ENCODE data around the gene DPM3.
"Not testable (repeated sequence)": the region's sequence is repeated elsewhere in the genome, so short reads cannot be mapped to it uniquely, and the experiment has no call there.

DPM3 gene

DNA sequence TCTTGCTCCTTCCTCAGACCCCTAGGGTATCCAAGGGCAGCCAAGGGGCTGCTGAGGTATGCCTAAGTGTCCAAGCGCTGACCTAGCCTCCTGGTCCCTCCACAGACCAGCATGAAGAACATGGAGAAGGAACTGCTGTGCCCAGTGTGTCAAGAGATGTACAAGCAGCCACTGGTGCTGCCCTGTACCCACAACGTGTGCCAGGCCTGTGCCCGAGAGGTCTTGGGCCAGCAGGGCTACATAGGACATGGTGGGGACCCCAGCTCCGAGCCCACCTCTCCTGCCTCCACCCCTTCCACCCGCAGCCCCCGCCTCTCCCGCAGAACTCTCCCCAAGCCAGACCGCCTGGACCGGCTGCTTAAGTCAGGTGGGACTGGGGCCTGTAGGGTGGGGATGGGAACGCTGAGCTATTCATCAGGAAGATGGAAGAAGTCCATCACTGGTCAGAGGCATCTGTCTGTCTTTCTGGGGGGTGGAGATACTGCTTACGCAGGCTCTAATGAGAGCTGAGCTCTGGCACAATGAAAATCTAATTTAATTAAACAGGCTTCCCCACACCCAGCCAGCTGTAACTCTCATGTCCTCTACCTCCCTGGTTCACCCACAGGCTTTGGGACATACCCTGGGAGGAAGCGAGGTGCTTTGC lies 35.1 kb upstream of the DPM3 start:
- peak; percentile 61 for DNase-seq

DNA sequence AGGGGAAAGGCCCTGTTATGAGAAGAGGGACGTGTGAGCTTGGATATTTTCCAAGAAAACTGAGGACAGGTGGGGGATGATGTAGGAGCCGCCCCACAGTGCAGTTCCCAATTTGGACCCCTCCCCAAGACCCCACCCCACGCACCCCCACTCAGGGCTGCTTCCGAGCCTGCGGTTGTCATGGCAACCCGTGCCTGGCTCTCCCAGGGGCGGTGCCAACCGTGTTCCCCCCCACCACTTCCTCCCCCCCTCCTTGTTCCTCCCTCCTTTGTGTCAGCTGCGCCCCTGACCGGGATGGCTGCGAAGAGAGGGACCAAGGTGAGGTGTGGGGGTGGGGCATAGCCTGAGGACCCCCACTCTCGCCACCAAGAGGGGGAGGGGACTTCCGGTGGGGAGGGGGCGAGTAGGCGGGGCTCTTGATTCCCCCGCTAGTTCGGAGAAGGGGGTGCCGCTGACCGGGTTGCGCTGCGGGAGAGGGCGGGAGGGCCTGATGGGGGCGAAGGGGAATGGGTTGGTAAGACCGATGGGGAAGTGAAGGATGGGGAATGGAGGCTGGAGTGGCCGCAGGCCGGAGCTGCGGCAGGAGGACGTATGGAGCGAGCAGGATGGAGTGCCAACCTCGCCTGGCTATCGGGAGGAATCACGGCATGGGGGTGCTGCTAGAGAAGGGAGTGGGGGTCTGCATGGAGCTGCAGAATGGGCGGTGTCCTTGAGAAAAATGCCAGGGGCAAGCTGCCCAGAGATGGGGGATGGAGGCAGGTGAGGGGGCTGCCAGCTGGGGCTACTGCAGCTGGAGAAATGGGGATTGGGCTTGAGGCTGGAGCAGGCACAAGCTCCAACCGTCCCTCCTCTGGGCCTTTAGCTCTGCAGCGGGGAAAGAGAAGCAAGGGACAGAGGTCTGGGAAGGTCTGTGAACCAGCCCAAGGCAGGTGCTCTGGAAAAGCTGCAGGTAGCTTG lies 34.3 kb upstream of the DPM3 start:
- DNase-seq: peak; percentile 78

DNA sequence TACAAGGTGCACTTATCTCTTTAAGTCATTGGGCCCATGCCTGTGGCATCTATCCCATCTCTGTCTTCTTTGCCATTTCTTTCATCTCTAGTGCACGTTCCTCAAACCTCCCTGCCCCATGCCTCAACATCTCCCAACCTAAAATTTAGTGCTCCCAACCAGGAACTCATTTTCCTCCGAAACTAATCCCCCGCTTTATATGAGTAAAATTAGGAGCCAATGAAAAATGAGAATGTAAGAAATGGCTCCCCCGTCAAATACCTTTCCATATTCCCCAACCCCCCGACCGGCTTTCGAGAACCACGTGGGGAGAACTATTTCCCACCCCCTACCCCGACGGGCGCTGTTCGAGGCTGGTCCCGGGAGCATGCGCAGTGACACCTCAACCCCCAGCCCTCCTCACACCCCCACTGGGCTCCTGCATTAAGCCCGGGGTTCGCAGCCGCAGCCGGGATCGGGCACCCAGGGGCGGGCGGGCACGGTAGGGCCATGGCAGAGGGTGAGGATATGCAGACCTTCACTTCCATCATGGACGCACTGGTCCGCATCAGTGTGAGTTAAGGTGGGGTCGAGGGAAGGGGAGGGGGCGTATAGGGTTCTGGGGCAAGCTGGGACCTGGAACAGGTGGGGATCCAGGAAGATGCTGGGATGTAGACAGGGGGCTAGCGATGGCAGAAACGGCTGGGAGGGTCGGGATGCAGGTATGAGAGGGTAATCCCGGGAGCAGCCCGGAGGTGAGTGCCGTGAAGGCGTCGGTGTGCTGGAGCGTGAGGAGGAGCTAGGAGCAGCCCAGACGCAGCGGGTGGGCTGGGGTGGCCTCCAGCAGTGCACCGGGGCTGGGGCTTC lies 33.4 kb upstream of the DPM3 start, which contains the start of gene TRIM46:
Gene TRIM46, plus strand, starts transcription at position 372 of the 846 bp plus-strand sequence. Its CDS starts 118 bp downstream, at position 490.
- DNase-seq: peak; percentile 88

DNA sequence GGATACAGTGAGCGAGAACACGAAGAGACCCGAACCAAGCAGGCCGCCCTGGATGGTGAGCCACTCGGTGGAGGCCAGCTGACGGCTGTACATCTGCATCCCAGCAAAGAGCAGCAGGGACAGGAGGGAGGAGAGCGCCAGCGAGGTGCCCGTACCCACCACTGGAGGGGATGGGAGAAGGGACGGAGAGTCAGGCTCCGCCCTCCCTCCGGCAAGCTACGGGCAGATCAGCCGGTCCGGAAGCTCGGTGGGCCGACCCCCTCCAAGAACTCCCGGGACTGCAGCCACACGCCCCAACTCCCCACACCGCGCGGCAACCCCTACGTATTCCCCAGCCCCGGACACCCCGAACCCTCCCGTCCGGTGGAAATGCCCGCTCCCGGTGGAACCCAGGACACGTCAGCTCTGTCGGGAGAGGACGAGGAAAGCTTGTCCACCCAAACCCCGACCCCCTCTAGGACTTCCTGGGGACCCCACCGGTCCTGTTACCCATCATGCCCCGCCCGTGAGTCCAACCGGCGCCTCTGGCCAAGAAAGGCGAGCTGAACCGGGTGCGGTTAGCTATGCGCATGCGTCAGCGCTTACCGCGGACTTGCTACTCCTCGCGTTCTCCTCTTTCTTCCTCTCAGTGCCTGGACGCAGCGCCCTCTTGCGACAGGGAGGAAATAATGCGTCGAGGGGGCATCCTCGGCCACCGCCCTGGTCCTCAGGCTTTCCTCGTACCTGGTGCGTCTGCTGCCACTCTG lies 32.6 kb upstream of the DPM3 start, which contains the start of gene KRTCAP2:
Gene KRTCAP2, minus strand, starts transcription at position 573 of the 746 bp plus-strand sequence. Its CDS starts 80 bp downstream, at position 493.
- DNase-seq: peak; percentile 97

DNA sequence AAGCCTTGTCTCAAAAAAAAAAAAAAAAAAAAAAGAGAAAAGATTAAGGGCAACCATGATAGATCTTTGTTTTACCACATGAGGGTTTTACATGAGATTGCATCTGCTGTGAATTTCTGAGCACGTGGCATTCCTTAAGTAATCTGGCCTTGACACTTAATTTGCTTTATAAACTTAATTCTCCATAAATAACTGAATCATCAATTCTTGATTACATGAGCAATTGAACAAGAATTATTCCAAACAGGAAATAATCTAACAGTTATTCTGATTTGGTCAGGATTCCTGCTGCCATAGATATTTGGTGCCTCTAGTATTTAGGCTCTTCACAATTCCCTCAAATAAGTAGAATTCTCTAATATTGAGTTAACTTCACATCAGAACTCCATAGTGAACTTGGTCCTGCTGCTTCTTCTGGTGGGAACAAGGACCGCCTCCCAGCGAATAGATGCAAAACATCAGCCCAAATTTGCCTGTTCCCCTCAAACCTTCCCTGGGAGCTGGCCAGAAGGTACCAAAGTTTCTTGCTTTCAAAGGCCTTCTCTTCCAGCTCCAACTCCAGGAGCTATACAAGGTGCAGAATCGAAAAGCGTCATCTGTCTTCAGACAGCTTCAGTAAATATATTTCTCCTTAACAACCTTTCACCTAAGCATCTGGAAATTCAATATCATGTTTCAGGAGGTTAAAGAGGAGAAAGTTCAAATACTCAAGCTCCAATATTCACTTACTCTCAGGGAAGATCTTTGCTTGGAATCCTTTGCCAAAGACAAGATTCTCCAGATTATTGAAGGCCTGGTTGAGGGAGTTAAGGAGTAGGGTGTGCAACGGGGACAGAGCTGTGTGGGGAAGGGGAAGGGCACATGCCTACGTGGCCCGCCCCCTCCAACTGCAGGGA lies 31.8 kb upstream of the DPM3 start:
- DNase-seq: peak; percentile 19

DNA sequence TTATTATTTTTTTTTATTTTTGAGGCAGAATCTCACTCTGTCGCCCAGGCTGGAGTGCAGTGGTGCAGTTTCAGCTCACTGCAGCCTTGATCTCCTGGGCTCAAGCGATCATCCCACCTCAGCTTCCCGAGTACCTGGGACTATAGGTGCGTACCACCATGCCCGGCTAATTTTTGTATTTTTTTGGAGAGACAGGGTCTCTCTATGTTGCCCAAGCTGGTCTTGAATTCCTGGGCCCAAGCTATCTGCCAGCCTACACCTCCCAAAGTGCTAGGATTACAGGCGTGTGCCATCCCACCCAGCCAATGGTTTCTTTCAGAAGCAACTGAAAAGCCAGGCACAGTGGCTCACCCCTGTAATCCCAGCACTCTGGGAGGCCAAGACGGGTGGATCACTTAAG lies 30.5 kb upstream of the DPM3 start:
- peak; percentile 32 for DNase-seq

DNA sequence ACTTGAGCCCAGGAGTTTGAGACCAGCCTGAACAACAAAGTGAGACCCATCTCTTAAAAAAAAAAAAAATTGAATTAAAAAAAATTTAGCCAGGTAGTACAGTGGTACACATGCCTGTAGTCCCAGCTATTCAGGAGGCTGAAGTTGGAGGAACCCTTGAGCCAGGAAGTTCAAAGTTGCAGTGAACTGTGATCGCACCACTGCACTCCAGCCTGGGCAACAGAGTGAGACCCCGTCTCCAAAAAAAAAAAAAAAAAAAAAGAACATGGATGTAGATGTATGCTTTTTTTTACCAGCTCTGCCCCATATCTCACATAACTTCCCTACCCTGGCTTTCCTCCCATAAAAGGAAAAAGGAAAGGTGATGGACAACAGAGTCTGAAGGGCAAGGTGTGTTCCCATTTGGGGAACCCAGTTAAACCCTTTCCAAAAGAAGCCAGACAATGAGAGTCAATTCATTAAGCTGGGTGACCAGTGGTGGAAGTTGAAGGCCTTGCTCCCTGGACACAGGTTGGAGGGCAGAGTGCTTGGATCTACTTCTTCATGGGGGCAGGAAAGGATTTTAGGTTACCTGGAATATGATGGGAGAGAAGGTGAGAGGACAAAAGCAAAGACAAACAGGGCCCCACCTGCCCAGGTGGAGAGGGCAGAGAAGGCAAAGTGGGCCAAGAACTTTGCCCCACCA lies 29.9 kb upstream of the DPM3 start:
- DNase-seq: peak; percentile 9

DNA sequence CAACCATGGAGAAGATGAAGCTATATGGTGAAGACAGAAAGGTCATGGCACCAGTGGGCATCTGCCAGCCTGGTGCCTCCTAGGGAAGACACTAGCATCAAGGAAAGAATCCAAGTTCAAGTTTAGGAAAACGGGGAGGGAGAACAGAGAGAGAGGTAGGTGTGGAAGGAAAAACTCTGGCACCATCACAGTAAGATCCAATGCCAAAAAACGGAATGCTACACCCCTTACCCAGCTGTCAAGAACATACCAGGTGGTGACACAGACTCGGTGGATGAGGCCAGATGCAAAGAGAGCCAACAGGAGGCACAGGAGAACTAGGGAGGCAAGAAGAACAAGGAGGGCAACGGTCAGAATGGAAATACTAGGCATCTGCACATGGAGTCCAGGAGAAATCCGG lies 29.2 kb upstream of the DPM3 start:
- no peak for DNase-seq

DNA sequence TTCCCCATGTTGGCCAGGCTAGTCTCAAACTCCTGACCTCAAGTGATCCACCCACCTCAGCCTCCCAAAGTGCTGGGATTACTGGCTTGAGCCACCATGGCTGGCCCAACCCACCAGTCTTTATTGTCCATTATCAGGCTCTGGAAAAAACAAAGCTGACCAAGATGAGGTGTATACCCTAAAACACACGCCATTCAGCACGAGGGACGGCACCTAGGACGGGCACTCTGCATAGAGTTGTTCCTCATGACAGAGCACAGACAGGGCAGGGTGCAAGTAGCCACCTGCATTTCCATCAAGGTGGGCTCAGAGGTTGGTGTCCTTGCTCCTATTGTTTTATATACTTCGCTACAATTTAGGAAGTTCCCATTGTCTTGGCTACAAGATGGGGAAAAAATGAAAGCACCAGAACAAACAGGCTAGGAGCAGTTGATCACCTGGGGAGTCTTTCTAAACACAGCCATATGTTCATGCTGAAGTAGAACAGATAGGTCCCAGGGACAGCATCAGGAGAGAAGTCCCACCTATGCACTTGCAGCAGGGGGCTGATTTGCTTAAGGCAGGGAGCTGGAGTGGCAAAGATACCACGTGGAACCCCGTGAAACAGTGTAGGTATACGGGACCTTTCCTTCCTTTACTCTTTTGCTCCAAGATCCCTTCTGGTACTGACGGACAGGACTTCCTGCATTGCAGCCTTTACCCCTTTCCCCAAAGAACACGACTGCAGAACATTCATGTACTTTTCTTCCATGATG lies 28.3 kb upstream of the DPM3 start:
- peak; percentile 49 for DNase-seq

DNA sequence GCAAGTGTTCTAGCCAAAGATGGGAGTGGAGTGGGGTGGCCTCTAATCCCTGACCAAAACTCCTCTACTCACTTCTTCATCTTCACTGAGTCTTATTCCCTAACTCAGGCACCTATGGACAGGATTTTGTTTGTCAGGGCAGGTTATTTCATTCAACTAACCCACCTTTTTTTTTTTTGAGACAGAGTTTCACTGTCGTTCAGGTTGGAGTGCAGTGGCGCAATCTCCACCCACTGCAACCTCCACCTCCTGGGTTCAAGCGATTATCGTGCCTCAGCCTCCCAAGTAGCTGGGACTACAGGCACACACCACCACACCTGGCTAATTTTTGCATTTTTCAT lies 27.7 kb upstream of the DPM3 start:
- not testable (repeated sequence) for DNase-seq

DNA sequence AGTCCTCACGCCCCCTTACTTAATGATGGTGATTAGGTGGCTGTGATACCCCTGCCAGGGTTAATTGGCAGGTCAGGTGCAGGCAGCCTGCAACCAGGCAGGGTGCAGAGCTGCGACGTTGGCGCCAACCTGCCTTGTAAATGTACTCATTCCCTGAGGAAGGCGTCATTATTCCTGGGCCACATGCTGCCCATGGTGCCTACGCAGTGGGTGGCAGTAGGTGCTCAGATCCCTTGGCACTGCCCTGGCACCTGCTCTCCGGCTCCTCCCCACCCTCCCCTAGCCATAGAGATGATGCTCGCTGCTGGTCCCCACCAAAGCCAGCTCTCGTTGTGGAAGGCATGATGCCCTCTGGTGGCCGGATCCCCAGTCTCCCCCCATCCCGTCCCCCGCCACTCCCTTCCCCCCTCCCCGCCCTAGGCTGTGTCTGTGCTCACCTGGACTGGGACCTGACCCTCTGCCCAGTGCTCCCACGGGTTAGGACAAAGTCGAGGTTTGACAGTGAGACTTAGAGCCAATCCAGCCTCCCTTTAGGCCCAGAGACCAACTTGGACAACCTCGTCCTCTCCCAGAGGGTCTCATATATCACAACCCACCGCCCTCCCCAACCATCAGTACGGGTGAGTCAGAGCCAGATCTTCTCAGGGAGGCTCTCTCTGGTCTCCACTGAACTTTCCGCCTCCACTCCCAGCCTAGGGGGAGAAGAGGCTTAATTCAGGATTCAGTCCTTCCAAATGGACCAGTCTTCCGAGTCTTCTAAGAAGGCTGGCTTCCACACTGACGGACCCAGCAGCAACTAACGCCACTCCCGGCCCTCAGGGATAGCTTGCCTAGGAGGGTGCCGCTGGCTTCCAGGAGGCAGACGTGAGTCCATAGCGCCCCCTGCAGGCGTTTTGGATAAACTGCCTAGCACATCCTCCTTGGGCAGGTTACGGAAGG lies 27.1 kb upstream of the DPM3 start:
- peak; percentile 94 for DNase-seq

DNA sequence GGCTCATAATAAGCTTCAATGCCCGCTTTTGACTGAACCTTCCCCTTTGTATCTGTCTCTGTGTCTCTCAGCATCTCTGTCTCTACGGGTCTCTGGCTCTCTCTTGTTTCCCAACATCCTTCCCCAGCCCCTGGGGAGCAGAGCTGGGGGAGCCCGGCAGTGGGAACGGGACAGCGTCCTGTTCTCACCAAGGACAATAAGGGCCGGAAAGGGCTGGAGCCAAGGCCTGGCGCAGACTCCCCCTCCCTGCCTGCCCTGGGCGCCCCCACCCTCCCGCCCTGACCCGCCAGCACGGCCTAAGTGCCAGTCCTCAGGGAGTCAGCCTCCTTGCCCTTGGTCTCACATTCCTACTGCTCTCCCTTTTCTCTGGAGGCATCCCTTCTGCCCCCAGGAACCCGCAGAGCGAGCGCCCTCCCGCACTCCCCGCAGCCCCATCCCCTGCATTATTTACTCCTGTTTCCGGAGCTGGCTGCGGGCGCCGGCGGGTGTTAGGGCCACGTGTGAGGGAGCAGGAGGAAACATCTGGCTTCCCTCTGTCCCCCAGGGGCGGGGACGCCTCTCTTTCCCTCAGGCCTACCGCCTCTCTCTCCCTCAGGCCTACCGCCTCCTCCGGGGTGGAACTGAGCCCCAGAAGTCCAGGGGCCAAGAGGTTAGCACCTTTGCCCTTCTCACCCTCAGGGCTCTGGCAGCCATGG lies 26.3 kb upstream of the DPM3 start:
- peak; percentile 49 for DNase-seq

DNA sequence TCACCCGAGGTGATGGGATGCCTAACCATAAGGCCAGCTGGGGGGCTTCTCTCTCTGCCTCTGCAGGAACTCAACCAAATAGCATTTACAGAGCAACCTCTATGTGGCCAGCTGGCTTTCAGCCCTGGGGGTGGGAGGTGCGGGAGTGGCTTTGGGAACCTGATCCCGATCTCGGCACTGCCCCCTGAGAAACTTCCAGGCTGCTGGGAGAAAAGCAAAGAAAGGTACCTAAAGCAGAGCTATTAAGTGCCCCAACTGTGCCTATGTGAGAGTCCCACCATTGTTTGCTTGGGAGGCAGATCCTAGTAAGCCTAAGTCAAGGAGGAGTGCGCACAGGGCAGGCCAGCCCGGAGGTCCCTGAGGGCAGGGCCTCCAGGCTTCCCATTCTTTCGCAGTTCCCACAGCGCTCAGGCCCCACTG lies 25.7 kb upstream of the DPM3 start:
- DNase-seq: peak; percentile 47

DNA sequence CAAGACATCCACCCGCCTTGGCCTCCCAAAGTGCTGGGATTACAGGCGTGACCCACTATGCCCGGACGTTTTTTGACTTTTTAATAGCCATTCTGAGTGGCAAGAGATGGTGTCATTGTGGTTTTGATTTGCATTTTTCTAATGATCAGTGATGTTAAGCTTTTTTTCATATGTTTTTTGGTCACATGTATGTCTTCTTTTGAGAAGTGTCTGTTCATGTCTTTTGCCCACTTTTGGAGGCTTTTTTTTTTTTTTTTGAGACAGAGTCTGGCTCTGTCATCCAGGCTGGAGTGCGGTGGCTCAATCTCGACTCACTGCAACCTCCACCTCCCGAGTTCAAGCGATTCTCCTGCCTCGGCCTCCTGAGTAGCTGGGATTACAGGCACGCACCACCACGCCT lies 24.3 kb upstream of the DPM3 start:
- not testable (repeated sequence) for DNase-seq

DNA sequence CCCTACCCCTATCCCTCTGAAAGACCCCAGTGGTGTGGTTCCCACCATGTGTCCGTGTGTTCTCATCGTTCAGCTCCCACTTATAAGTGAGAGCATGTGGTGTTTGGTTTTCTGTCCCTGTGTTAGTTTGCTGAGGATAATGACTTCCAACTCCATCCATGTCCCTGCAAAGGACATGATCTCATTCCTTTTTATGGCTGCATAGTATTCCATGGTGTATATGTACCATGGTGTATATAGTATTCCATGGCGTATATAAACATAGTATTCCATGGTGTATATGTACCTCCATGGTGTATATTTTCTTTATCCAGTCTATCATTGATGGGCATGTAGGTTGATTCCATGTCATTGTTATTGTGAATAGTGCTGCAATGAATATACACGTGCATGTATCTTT lies 23.5 kb upstream of the DPM3 start:
- not testable (repeated sequence) for DNase-seq

DNA sequence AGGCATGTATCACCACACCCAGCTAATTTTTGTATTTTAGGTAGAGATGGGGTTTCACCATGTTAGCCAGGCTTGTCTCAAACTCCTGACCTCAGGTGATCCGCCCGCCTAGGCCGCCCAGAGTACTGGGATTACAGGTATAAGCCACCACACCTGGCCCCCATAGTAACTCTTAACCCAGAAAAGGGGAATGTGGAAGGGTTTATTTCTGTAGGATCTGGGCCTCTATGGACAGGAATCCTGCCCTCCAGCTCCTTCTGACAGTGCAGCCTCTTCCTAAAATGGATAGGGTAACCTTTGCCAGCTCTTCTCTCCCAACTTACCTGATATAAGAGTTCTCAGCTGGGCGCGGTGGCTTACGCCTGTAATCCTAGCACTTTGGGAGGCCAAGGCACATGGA lies 22.3 kb upstream of the DPM3 start:
- DNase-seq: not testable (repeated sequence)

DNA sequence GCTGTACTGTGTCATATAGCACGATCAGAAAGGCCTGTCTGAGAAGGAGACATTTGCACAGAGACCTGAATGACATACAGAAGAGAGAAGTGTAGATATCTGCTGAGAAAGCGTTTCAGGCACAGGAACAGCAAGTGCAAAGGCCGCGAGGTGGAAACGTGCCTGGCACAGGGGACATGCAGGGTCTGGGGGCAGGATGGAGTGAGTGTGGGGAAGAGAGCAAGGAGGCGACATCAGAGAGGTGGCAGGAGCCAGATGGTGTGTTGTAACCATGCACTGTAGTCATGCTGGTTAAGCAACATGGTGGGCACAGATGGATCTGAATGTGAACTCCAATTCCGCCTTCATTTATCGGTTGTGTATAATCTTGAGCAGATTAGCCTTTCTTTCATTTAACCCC lies 19.8 kb upstream of the DPM3 start:
- DNase-seq: no peak

DNA sequence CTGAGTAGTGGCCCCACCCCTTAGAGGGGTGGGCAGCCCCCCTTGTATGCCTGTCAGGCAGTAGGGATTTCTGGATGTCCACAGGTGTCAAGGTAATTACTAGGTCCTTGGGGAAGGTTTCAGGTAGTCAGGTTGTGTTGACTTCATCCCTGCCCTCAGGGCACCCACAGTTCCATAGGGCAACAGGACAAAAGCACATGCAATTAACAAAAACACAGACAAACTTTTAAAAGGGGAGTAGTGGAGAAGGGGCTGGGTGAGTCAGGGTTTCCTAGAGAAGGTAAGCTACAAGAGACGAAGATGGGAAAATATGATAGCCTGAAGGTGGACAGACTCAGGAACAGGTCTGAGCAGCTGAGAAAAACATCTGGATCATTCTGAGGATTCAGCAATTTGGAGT lies 18.7 kb upstream of the DPM3 start:
- no peak for DNase-seq

Measured in activated CD8-positive, alpha-beta memory T cell treated with anti-CD3 and anti-CD28 coated beads for 24 hours (primary cell).